Astrocyte of the spinal cord (primary cell): Measurements from ENCODE around the gene GRK3.

ENCODE experiments used
- DNase-seq: peaks from one replicate; pipeline ENCODE4 v3.0.0; 2011; ENCODE audit warnings: low read depth, low spot score
- H3K4me3 ChIP-seq: 2 replicates; pipeline ENCODE4 v1.5.1; 2011; ENCODE audit warnings: low read depth, mild to moderate bottlenecking, low read length, moderate library complexity
- CTCF ChIP-seq: IDR thresholded peaks from 2 replicates; pipeline ENCODE4 v1.5.1; 2012; ENCODE audit warnings: low read depth, mild to moderate bottlenecking, low read length, inconsistent platforms
- in situ Hi-C: cut with HindIII; loops from 2 replicates; pipeline ENCODE4 v1.10.0; 2017; ENCODE audit warnings: low sequenced_read_pairs

GRK3 gene

GRCh38 chr22:25696763-25697162 is 132.3 kb downstream of the GRK3 start:
- no peak overlapping the region for H3K4me3 ChIP-seq
- in situ Hi-C loops = no loop called here
- no peak for DNase-seq
- no peak for TF ChIP-seq CTCF

GRCh38 chr22:25697181-25697664 is 132.7 kb downstream of the GRK3 start:
- DNase-seq = peak; percentile 7
- no peak for TF ChIP-seq CTCF
- no peak overlapping the region for H3K4me3 ChIP-seq
- in situ Hi-C loops = no loop called here

GRCh38 chr22:25697978-25698377 is 133.5 kb downstream of the GRK3 start:
- no peak overlapping the region for H3K4me3 ChIP-seq
- DNase-seq = no peak
- no peak for TF ChIP-seq CTCF
- in situ Hi-C loops = no loop called here

- TF ChIP-seq CTCF = no peak
- DNase-seq = no peak
- in situ Hi-C loops = no loop called here
- no peak overlapping the region for H3K4me3 ChIP-seq
Observed at GRCh38 chr22:25698461-25698860, 134.0 kb downstream of the GRK3 start.

GRCh38 chr22:25698978-25699377 is 134.5 kb downstream of the GRK3 start:
- TF ChIP-seq CTCF = no peak
- DNase-seq = no peak
- no peak overlapping the region for H3K4me3 ChIP-seq
- in situ Hi-C loops = no loop called here

DNA sequence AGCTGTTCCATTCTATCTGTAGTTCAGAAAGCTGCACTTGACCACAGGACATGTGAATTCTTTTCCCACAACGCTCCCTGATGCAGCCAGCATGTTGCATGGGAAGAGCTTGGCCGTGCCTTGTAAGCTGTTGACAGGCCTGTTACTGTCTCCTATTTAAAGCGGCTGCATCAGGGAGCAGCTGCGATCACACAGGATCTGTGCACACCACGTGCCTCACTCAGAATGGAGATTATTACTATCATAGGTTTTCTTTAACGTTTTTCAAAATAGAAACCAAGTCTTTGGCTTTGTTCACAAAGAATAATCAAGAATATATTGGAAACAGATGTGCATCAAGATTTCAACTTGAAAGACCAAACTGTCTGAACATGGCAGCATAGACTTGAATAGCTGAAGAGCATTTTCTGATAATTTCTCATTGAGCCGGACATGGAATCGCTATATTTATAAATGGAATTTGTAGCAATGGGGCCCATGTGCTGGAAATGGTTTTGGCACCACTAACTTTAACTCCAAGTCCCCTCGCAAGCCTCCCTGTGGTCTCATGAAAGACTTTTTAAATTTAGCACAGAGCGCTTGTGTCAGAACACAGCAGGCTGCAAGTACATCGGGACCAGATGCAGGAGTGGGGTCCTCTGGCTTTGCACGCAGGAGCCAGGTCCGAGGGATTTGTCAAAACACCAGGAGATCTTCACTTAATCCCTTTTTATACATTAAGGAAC is 136.7 kb downstream of the GRK3 start:
- in situ Hi-C loops = no loop called here

More for the DNA sequence above, 136.7 kb downstream of the GRK3 start:
- no peak overlapping the region for H3K4me3 ChIP-seq
- no peak for TF ChIP-seq CTCF
- DNase-seq = peak; percentile 27
